WI38 (cell line): ENCODE results near the gene AFG3L2.
"Not testable (repeated sequence)": the region's sequence is repeated elsewhere in the genome, so short reads cannot be mapped to it uniquely, and the experiment has no call there.

Source experiments
- H3K4me3 ChIP-seq: 2 replicates; pipeline ENCODE4 v1.5.1; 2011; ENCODE audit warnings: low read depth, mild to moderate bottlenecking, control low read depth, low read length
- CTCF ChIP-seq: IDR thresholded peaks from 2 replicates; pipeline ENCODE4 v1.5.1; 2012; ENCODE audit warnings: low read depth, mild to moderate bottlenecking, control low read depth, low read length

AFG3L2 gene

GRCh38 chr18:12397254-12397653 lies 20.2 kb upstream of the AFG3L2 start:
- H3K4me3 ChIP-seq: no peak overlapping the region

GRCh38 chr18:12394428-12394827 lies 17.4 kb upstream of the AFG3L2 start:
- peak; percentile 30; the same call in 1 of the 2 replicates for TF ChIP-seq CTCF
- H3K4me3 ChIP-seq: no peak overlapping the region

More at GRCh38 chr18:12397254-12397653, 20.2 kb upstream of the AFG3L2 start:
- TF ChIP-seq CTCF: no peak

DNA sequence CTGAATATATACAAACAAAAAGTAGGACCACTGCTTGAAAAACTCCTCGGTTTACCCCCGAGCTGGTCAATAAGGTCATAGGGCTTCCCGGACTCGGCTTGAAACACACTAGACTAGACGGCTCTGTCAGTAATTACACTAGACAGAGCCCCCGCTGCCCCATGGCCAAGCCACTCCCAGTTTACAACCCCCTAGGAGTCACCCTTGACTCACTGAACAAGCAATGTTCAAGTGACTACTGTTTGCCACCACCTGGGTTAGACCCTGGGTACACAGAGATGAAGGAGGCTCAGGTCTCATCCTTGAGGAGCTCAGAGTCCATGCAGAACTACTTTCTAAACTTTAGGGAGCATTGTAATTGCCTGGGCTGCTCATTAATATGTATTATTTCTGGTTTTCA lies 17.0 kb upstream of the AFG3L2 start:
- no peak for TF ChIP-seq CTCF
- no peak overlapping the region for H3K4me3 ChIP-seq

DNA sequence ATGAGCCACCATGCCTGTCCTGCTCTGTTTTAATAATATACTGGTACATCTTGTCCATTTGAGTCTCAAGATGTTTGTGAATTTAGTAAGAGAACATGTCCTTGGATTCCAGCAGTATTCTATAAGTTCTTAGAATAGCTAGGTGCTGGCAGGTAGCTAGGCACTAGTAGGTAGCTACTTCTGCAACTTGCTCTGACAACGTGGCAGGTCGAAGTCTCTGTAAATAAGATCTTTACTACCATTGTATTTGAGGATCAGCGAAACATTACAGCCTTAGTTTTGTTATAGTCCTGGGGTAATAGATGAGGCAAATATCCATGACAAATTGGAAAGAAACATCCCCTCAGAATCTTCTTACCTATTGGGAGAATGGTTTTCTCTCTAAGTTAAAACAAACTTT lies 16.5 kb upstream of the AFG3L2 start:
- no peak for TF ChIP-seq CTCF
- no peak overlapping the region for H3K4me3 ChIP-seq

DNA sequence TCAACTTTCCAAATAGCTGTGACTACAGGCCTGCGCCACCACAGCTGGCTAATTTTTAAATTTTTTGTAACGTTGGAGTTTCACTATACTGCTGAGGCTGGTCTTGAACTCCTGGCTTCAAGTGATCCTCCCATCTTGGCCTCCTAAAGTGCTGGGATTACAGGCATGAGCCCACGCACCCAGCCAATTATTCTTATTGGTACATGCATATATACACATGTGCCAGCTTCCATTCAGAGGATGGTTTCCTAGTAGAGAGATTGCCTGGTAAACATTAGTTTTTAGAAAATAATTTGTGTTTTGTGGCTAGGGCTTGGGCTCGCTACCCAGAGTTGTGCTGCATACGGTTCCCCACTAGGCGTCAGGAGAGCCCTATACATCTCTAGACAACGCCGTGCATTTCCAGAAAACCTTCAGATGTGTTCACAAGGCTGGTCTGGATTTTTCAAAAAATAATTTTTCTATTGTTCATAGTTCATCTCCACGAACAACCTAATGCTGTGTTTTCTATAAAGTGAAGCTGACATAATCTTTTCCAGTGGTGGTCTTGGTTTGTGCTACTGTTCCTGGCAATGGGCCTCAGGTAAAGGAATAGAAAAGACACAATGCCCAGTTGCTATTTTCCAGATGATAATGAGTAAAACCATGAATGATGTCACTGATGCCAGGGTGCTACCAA lies 14.6 kb upstream of the AFG3L2 start:
- H3K4me3 ChIP-seq: no peak overlapping the region
- TF ChIP-seq CTCF: peak; percentile 98

- TF ChIP-seq CTCF: no peak
- no peak overlapping the region for H3K4me3 ChIP-seq
These were observed 11.4 kb upstream of the AFG3L2 start for GRCh38 chr18:12388442-12388841.

DNA sequence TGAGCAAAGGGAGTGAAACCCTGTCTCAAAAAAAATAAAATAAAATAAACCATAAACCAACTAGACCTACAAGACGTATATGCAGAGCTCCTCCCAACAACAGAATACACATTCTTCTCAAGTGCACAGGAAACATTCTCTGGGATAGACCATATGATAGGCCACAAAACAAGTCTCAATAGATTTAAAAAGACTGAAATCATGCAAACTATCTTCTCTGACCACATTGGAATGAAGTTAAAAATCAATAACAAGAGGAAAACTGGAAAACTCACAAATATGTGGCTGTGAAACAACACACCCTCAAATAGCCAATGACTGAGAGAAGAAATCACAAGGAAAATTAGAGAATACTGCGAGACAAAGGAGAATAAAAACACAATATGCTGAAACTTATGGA lies 7.2 kb upstream of the AFG3L2 start:
- no peak overlapping the region for H3K4me3 ChIP-seq
- TF ChIP-seq CTCF: no peak

- H3K4me3 ChIP-seq: not testable (repeated sequence)
These were observed 6.7 kb upstream of the AFG3L2 start for GRCh38 chr18:12383759-12384158.

GRCh38 chr18:12382221-12382814 lies 5.3 kb upstream of the AFG3L2 start:
- H3K4me3 ChIP-seq: not testable (repeated sequence)

- H3K4me3 ChIP-seq: peak overlapping the region; percentile 63
These were observed 1.2 kb upstream of the AFG3L2 start for GRCh38 chr18:12378198-12378558.
